Lower leg skin (tissue), 3 donors: ENCODE results near the gene MSH2.

Experiments
- POLR2A ChIP-seq, 2 donors: fragments of 450-650 bp; IDR thresholded peaks; one replicate each; pipeline ENCODE4 v1.6.1; 2016 to 2017; ENCODE audit warnings: antibody characterized with exemption in 2 of 2, mild to moderate bottlenecking in 1 of 2, moderate library complexity in 1 of 2
- TF ChIP-seq, protein P1 (sequence below), 3 donors: fragments of 450-650 bp; IDR thresholded peaks; one replicate each; pipeline ENCODE4 v1.5.1; 2016; ENCODE audit warnings: antibody characterized with exemption in 3 of 3, mild to moderate bottlenecking in 3 of 3, moderate library complexity in 2 of 3

DNA sequence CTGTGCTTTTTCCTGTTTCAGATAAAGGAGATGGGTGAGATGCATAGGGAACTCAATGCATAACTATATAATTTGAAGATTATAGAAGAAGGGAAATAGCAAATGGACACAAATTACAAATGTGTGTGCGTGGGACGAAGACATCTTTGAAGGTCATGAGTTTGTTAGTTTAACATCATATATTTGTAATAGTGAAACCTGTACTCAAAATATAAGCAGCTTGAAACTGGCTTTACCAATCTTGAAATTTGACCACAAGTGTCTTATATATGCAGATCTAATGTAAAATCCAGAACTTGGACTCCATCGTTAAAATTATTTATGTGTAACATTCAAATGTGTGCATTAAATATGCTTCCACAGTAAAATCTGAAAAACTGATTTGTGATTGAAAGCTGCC, 16.4 kb upstream of the MSH2 start:
- TF ChIP-seq, protein P1, sequence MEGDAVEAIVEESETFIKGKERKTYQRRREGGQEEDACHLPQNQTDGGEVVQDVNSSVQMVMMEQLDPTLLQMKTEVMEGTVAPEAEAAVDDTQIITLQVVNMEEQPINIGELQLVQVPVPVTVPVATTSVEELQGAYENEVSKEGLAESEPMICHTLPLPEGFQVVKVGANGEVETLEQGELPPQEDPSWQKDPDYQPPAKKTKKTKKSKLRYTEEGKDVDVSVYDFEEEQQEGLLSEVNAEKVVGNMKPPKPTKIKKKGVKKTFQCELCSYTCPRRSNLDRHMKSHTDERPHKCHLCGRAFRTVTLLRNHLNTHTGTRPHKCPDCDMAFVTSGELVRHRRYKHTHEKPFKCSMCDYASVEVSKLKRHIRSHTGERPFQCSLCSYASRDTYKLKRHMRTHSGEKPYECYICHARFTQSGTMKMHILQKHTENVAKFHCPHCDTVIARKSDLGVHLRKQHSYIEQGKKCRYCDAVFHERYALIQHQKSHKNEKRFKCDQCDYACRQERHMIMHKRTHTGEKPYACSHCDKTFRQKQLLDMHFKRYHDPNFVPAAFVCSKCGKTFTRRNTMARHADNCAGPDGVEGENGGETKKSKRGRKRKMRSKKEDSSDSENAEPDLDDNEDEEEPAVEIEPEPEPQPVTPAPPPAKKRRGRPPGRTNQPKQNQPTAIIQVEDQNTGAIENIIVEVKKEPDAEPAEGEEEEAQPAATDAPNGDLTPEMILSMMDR (IDR thresholded peaks at IDR 0.05): no peak
- TF ChIP-seq POLR2A (IDR thresholded peaks at IDR 0.05): no peak
